Measurements from ENCODE around the gene UBN1.
A peak's percentile ranks its signal among the peaks of the same experiment; 100 is the strongest.
"Not testable (repeated sequence)": the region's sequence is repeated elsewhere in the genome, so short reads cannot be mapped to it uniquely, and the experiment has no call there.

Gene UBN1

DNA sequence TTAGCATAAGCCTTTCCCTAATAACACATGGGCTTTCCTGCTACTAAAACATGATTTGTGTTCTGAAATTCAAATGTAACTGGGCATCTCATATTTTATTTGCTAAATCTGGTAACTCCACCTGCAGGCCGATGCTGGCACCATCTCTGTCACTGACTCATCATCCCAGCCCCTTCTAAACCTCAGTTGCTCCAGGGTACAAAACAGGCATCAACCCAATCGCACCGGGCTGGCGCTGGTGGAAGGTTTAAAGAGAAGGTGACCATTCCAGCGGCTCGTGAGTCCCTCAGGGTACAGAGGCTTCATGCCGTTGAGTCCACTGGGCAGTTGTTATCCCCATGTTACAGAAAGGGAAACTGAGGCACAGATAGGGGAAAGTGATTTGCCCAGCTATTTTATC, 62.5 kb downstream of the UBN1 start:
- DNase-seq, result no peak

DNA sequence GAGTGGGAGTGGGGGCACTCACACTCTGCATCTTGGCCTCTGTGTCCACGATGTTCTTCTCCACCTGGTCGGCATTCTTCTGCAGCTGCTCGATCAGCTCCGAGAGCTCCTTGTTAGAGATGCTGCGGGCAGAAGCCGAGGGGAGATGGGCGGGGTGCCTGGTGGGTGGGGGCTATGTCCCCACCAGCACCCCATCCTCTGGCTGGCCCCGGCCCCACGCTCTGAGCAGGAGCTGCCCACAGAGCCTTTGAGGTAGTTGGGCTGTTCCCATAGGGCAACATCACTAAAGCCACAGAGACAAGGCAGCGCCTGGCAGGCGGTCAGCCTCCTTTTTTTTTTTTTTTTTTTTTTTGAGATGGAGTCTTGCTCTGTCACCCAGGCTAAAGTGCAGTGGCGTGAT, 63.5 kb downstream of the UBN1 start:
- DNase-seq, result no peak

DNA sequence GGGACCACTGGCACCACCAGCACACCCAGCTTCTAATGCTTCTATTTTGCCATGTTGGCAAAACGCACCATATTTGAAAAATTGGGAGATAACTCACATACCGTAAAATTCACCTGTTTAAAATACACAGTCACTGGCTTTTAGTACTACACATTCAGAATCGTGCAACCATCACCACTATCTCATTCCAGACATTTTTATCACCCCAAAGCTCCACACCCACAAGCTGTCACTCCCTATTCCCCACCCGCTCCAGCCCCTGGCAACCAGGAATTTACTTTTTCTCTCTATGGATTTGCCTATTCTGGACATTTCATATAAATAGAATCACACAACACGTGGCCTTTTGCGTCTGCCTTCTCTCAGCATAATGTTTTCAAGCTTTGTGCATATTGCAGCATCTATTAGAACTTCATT, 64.7 kb downstream of the UBN1 start:
- DNase-seq, result no peak

DNA sequence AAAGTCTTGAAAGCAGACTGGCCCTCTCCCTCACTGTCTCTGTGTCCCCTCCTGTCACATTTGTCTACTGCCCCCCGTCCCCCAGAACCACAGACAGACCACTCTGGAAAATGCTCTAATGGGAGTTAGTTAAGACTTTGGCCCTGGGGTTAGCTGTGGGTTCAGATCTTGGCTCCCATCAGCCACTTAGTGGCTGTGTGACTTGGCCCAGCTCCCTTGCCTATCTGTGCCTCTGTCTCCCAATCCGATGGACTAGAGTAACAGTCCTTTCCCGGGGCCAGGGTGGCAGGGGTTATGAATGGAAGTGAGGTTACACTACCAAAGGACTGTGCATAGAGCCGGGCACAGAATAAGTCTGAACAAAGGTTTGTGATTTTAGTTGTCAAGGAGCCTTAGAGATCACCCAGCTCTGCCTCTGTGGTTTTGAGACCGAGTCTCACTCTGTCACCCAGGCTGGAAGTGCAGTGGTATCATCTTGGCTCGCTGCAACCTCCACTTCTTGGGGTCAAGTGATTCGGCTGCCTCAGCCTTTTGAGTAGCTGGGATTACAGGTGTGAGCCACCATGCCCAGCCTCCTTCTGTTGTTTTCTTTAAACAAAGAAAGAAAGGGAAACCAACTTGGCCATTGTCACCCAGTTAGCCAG, 66.0 kb downstream of the UBN1 start:
- DNase-seq, result no peak

DNA sequence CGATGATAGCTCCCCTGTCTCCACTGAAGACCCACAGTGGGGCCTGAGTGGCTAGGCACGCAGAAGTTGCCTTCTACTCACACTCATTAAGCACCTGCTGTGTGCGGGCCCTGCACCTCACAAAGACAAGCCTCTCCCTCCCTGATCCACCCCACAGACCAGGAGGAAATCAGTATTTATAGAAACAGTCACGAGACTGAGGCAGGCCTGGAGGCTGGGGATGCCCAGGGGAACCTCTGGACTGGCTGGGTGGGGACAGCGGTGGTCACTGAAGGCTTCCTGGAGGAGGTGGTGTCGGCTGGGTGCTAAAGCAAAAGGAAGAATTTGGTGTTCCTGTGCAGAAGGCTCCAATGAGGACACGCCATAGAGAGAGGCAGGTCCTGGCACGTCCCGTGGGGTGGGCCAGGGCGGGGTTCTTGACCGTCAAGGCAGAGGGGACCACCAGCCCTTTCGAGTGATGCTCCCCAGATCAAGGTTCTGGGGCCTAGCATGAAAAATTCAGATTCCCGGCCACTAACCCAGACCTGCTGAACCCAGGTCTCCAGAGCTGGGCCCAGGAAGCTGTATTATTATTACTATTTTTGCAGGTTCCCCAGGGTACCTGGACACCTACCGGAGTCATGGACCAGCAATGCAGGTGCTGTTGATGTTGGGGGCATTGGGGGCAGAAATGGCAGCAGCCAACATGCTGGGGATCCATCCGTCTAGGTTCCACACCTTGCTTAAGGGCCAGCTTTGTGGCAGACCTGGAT, 66.7 kb downstream of the UBN1 start:
- DNase-seq, result no peak

DNA sequence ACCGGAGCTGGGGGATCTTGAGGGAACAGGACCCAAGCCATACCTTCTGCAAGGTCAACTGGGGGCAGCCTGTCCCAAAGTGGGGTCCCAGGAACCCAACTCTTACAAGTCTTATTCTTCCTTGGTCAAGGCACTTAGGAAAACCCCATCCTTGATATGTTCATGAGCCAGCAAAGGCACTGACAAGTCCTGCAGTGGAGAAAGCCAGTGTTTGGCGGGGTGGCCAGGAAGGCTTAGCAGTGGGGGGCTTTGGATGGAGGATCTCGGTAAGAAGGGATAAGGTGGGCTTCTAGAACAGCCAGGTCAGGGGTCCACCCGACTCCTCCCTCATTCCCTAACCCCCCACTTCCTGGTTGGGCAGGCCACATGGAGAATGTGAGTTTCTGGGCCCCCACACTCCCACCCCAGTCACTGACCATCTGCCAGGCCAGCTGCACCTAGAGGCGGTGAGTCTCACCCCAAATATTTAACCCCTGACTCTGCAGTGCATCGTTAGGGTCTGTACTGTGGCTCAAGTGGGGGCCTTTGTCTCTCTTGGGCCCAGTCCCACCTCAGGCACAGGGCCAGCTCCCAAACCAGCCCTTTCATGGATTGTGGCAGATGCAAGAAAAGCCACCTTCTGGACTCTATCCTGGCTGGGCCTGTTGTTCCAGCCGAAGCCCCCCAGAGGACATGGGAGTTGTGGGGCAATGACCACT, 67.4 kb downstream of the UBN1 start:
- no peak for DNase-seq

DNA sequence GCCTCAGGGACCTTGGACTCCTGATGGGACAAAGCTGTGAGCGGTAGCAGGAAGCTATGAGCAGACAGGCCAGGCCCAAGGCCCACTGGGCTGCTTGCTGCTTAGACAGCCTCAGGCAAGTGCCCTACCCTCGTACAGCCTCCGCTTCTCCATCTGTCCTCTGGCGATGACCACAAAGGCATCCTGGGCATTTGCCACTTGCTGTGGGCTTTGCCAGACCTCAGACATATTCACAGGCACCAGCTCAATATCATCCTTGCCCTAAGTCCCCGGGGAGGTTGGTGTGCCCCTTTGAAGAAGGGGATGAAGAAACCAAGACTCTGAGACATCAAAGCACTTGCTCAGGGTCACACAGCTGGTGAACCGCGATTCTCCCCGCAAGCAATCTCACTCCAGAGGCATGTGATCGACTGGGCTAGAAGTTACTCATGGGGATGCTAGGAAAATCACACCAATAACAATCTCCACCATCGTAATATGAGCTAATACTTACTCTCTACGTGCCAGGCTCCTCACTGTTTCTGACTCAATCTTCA, 68.0 kb downstream of the UBN1 start:
- no peak for DNase-seq

DNA sequence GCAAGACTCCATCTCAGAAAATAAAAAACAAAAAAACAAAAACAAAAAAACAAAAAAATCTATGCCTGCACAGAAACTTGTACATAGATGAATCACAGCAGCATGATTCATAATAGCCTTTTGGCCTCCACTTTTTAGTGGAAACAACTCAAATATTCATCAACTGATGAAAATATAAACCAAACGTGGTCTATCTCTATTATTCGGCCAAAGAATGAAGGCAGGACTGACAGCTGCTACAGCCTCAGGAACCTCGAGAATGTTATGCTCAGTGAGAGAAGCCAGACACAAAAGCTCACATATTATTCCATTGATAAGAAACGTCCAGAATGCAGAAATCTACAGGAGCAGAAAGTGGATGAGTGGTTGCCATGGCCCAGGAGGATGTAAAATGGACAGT, 69.8 kb downstream of the UBN1 start:
- no peak for DNase-seq

DNA sequence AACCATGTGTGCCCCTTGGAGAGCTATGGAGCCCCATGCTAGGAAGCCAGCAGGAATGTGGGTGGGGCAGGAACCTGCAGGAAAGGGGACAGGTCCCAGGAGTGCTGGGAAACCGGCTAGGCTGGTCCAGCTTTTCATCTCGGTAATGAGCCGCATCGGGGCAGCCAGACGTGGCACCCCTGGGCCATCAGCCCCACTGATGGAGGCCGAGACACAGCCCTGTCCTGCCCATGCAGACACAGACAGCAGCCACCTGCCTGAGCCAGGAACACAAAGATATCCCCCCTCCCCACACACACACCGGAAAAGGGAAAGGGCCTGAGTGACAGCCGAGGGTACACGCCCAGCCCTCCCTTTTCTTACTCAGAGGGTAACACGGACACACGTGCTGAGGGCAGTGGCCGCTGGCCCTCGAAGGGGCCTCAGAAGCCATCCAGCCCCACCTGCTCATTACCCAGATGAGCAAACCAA, 71.5 kb downstream of the UBN1 start:
- no peak for DNase-seq

DNA sequence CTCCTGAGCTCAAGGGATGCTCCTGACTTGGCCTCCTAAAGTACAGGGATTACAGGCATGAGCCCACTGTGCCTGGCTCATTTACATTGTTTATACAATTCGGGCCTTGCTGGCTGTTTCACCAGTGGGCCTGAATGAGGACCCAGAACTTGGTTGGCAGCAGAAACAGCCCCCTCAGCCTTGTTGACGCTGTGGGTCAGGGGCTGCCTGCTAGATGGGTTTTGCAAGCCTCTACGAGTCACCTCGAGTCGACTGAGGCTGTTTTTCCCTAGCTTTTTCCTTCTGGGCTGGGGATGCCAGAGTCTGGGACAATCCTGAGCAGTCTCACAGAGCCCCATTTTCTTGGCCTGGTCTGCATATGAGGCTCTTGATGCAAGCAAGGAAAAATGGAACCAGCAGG, 73.5 kb downstream of the UBN1 start:
- DNase-seq, result no peak

DNA sequence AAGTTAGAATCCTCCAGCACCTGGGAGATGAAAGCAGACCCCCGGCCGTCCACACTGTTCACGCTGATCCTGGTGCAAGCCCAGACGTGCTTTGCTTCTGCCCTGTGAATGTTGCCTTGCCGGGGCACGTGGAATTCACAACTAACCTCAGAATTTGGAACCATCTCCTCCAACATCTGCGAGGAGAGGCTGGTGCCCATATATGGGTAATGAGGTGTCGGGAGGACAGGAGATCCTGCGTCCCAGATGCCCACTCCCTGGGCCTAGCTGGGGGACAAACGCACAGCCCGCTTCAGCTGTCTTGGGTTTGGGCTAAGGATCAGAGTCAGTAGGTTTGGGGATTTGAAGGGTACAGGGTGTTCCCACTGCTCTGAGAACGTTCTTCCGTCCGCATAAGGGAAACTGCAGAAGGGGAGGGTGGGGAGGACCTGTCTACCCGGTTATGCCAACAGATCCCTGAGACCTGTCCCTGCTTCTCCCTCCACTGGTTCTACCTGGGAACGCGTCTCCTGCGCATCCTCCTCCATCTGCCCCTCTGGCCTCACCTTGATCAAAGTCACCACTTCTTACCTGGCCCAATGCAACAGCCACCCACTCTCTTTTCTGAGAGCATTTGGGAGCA, 75.6 kb downstream of the UBN1 start:
- no peak for DNase-seq

DNA sequence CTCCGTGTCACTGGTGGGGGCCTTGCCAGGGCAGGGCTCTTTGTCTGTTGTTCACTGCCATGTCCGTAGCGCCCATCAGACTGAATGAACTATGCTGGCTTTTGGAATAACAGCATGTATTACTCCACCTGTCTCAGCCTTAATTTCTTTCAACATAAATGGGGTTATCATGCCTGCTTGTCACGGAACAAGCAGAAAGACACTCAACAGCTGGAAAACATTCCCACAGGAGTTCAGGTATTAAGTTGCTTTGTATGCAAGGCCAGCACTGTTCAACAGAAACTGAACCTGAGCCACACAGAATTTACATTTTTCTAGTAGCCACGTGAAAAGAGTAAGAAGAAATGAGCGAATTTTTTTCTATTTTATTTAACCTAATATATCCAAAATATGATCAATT, 76.6 kb downstream of the UBN1 start:
- DNase-seq, result no peak

DNA sequence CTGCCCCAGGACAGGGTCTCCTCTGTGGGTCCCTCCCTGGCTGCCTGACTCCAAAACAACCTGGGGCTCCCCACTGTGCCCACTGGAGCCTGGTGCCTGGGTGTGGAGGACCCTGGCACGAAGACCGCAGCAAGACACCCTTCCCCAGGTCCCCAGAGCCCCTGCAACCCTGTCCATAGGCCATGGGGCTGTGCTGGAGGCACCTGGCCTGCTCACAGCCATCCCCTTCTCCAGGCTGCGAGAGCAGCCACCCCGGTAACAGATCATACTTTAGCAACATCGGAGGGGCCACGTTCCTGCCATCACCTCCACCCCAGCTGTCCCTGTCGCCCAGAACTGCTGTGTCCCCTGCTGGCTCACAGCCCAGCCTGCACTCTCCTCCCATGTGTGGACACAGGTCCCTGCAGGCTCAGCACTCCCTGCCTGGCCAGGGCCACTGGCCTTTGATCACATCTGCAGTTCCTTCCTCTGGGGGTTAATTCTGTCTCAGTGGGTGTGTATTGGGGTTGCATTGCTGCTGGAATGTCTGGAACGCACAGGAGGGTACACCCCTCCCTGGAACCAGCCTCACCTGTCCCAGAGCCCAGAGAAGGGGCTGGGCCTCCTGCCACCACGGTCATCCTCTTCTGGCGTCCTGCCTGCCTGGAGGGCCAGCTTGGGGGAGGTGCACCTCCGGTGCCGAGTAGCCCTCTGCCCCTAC, 77.5 kb downstream of the UBN1 start:
- DNase-seq, result no peak

DNA sequence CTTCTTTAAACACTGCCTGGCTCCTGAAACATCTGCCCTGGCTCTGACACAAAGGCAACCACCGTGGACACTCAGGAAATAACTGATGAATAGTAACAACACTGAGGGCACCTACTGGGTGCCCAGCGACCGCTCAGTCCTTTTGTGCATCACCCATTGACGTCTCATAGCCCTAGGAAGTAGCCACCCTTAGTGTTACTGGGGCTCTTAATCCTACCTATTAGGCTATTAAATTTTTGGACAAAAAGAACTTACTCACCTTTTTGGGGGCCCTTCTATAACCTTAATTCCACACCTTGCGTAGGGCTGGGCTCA, 78.0 kb downstream of the UBN1 start:
- peak; percentile 6 for DNase-seq

DNA sequence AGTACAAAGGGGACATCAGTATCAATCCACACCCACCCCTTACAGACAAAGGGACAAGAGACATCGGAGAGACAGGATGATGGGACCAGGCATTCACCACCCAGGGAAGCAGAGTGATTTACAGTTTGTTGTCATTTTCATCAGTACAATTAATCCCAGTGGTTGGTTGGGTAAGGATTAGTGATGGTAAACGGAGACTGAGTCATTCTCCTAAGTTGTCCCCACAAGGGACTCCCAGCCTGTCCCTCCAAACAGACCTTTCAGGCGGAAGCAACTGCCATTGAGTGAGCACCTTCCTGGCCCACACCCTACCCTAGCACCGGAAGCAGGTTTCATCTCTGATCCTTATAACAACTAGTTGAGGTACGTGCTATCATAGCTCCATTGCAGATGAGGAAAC, 78.5 kb downstream of the UBN1 start:
- DNase-seq, result no peak

DNA sequence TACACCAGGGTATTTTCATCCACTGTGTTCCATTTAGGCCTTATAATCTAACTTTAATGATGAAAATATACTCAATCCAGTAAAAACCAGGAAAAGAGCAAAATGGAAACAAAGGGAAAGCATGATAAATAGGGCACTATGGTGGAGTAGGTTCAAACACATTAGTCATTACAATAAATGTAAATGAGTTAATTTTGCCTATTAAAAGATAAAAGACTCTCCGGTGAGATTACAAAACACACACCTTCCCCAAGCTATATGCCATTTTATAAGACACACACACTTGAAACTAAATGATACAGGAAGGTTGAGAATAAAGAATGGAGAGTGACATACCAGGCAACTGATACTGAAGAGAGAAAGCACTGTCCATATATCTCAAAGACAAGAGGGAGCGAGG, 79.6 kb downstream of the UBN1 start:
- no peak for DNase-seq

DNA sequence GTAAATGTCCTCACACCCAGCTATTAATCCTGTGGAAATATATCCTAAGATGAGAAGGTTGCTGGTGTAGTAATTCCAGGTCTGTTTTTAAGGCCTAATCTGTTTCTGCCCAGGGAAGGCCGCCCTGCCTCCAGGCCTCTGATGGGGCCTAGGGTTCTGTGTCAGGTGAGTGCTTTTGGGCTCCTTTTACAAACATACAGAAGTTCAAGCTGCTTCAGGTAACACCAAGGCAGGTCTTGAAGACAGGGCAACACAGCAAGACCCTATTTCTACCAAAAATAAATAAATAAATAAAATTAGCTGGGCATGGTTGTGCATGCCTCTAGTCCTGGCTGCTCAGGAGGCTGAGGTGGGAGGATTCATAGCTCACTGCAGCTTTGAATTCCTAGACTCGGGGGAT, 80.4 kb downstream of the UBN1 start:
- no peak for DNase-seq

DNA sequence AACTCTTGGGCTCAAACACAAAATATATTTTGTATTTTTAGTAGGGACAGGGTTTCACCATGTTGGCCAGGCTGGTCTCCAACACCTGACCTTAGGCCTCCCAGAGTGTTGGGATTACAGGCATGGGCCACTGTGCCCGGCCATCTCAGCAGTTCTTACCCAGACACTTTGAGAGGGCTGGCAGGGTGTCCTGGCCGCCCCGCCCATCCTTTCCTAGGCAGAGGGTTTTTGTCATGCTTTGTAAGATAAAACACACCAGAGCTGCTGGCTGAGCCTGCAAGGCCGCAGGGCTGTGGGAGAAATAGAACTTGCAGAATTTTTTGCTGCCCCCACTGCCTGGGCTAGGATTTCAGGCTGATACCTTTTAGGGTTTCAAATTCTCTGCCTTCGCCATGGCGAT, 80.9 kb downstream of the UBN1 start:
- no peak for DNase-seq

DNA sequence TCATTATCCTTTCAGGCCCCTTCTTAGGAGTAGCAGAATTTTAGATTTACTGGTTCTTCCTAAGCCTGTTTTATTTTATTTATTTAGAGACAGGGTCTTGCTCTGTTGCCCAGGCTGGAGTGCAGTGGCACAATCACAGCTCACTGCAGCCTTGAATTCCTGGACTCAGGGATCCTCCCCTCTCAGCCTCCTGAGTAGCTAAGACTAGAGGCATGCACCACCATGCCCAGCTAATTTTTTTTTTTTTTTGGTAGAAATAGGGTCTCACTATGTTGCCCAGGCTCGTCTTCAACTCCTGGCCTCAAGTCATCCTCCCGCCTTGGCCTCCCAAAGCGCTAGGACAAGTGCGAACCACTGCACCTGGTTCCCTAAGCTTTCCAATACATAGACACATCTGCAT, 82.3 kb downstream of the UBN1 start:
- not testable (repeated sequence) for DNase-seq

DNA sequence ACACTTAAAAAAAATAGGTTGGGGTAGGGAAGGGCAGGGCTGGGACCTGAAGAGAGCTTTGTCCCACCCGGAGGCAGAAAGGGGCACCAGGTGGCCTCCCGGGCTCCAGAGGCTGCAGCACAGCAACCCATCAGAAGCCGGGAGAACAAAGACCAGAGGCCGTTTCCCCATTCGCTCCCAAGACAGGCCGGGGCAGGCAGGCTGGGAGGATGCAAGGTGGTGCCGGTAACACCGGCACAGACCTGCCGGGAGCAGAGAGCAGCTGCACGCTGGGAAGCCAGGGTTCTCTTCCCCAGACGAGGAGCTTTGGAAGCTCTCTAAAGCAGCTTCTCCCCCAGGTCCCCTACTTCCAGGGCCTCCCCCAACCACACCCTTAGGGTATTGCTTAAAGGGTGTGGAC, 84.1 kb downstream of the UBN1 start:
- no peak for DNase-seq
